Type B pancreatic cell (in vitro differentiated cells): Measurements from ENCODE around the gene GLI2. TPM values are rescaled to one million over a fixed set of nuclear protein-coding genes. Genes with fewer than 3 reads are reported as not detected.
A peak's percentile ranks its signal among the peaks of the same experiment; 100 is the strongest.

Experiments
- DNase-seq: peaks from one replicate; pipeline ENCODE4 v3.0.0; 2021; ENCODE audit warnings: mixed read lengths; ENCODE audit not compliant: unreplicated experiment; ENCODE audit errors: extremely low spot score
- H3K27ac Mint-ChIP-seq: 2 replicates; pipeline ENCODE4 v1.8.0; 2021; ENCODE audit warnings: mild to moderate bottlenecking, mixed read lengths
- H3K27me3 Mint-ChIP-seq: 2 replicates; pipeline ENCODE4 v1.8.0; 2021; ENCODE audit warnings: mixed read lengths
- H3K36me3 Mint-ChIP-seq: 2 replicates; pipeline ENCODE4 v1.8.0; 2021; ENCODE audit warnings: mixed read lengths
- H3K4me1 Mint-ChIP-seq: one replicate; pipeline ENCODE4 v1.8.0; 2021; ENCODE audit warnings: mixed read lengths; ENCODE audit not compliant: unreplicated experiment
- H3K4me3 Mint-ChIP-seq: 2 replicates; pipeline ENCODE4 v1.8.0; 2021; ENCODE audit warnings: mild to moderate bottlenecking, mixed read lengths
- H3K9me3 Mint-ChIP-seq: 2 replicates; pipeline ENCODE4 v1.8.0; 2021; ENCODE audit warnings: mixed read lengths
- CTCF ChIP-seq: fragments of 200-600 bp; sonication (generic); conservative IDR thresholded peaks from 2 replicates; pipeline ENCODE4 v1.5.0; 2021; ENCODE audit warnings: antibody characterized with exemption, mild to moderate bottlenecking
- total RNA-seq: library from RNA; stranded (reverse); gene quantifications from 2 replicates; pipeline ENCODE4 v1.2.1, GENCODE V29; 2021; ENCODE audit warnings: low replicate concordance

GLI2 gene
- total RNA-seq, 1 donor from 2014 or later: 28.6 TPM

- Mint-ChIP-seq H3K4me1 (peaks cover 23% of the 10 kb centered on the region), H3K9me3 (no peaks in the 10 kb centered on the region), H3K27me3 (peaks cover 22% of the 10 kb centered on the region), H3K4me3 (no peak overlapping the region), H3K36me3 (no peaks in the 10 kb centered on the region), H3K27ac (no peak overlapping the region)
- no peak for DNase-seq
- TF ChIP-seq CTCF: no peak
Observed at GRCh38 chr2:120746144-120746543, 10.5 kb downstream of the GLI2 start.

GRCh38 chr2:120747281-120747680, 11.6 kb downstream of the GLI2 start:
- Mint-ChIP-seq H3K4me1 (peaks cover 25% of the 10 kb centered on the region), H3K27me3 (peaks cover 17% of the 10 kb centered on the region), H3K36me3 (no peaks in the 10 kb centered on the region), H3K4me3 (no peak overlapping the region), H3K9me3 (no peaks in the 10 kb centered on the region), H3K27ac (no peak overlapping the region)
- no peak for TF ChIP-seq CTCF
- DNase-seq: no peak

DNA sequence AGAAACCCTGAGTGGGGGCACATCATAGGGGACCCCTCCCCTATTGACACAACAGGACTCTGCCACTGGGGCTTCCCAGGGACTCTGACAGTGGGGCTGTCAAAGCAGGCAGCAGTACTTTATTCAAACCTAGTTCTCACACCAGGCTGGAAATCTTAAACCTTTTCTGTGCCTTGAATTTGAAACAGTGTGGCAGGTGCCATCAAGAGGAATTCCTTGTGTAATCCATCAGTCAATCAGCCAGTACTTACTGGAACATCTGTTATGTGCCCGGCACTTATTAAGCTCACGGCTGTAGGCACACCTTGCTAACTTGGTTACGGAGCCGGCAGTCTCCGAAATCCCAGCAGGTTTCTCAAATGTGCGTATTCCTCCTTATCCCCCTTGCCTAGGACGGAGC, 12.0 kb downstream of the GLI2 start:
- Mint-ChIP-seq H3K27ac (no peak overlapping the region), H3K9me3 (no peaks in the 10 kb centered on the region), H3K27me3 (peaks cover 15% of the 10 kb centered on the region), H3K4me1 (peaks cover 21% of the 10 kb centered on the region), H3K36me3 (no peaks in the 10 kb centered on the region), H3K4me3 (no peak overlapping the region)
- no peak for DNase-seq
- no peak for TF ChIP-seq CTCF

- peak; percentile 63 for DNase-seq
- Mint-ChIP-seq H3K27me3 (peaks cover 10% of the 10 kb centered on the region), H3K4me1 (peaks cover 15% of the 10 kb centered on the region), H3K9me3 (no peaks in the 10 kb centered on the region), H3K4me3 (no peak overlapping the region), H3K36me3 (no peaks in the 10 kb centered on the region), H3K27ac (no peak overlapping the region)
- no peak for TF ChIP-seq CTCF
Observed at GRCh38 chr2:120748310-120748709, 12.6 kb downstream of the GLI2 start.

GRCh38 chr2:120748741-120749140, 13.1 kb downstream of the GLI2 start:
- Mint-ChIP-seq H3K36me3 (peaks cover under 1% of the 10 kb centered on the region), H3K27me3 (peaks cover 10% of the 10 kb centered on the region), H3K4me1 (peaks cover 15% of the 10 kb centered on the region)

More at GRCh38 chr2:120748741-120749140, 13.1 kb downstream of the GLI2 start:
- DNase-seq: no peak
- Mint-ChIP-seq H3K9me3 (no peaks in the 10 kb centered on the region), H3K27ac (no peak overlapping the region), H3K4me3 (no peak overlapping the region)
- no peak for TF ChIP-seq CTCF
